Measurements from ENCODE around the gene PLEKHA6.

DNA sequence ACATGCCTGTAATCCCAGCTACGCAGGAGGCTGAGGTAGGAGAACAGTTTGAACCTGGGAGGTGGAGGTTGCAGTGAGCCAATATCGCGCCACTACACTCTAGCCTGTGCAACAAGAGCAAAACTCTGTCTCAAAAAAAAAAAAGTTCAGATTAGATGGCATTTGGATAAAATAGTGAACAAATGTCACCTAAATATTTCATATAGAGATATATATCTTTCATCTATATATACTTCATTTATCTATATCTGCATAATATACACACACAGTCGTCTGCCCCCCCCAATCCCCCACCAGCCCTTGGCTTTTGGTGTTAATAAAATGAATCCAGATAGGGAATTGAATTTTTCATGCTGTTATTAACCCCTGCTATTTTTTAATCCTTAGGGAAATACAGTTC is 46.9 kb upstream of the PLEKHA6 start:
- TF ChIP-seq, protein P1, sequence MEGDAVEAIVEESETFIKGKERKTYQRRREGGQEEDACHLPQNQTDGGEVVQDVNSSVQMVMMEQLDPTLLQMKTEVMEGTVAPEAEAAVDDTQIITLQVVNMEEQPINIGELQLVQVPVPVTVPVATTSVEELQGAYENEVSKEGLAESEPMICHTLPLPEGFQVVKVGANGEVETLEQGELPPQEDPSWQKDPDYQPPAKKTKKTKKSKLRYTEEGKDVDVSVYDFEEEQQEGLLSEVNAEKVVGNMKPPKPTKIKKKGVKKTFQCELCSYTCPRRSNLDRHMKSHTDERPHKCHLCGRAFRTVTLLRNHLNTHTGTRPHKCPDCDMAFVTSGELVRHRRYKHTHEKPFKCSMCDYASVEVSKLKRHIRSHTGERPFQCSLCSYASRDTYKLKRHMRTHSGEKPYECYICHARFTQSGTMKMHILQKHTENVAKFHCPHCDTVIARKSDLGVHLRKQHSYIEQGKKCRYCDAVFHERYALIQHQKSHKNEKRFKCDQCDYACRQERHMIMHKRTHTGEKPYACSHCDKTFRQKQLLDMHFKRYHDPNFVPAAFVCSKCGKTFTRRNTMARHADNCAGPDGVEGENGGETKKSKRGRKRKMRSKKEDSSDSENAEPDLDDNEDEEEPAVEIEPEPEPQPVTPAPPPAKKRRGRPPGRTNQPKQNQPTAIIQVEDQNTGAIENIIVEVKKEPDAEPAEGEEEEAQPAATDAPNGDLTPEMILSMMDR (IDR thresholded peaks at IDR 0.05): no peak
- TF ChIP-seq EZH2 (IDR thresholded peaks at IDR 0.05; ENCODE audit: borderline replicate concordance, insufficient read depth, low read depth, low read length, poor library complexity, severe bottlenecking): no peak
